Measurements from ENCODE around the gene ADAMTSL4.

DNA sequence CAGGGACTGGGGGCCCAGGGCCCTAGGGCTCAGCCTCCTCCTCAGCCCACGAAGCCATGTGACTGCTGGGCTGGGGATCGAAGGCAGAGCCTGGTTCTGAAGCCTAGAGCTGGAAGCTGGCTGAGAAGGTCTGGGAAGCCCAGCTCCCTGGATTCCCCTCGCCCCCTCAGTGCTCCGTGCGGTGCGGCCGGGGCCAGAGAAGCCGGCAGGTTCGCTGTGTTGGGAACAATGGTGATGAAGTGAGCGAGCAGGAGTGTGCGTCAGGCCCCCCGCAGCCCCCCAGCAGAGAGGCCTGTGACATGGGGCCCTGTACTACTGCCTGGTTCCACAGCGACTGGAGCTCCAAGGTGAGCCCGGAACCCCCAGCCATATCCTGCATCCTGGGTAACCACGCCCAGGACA is 9.1 kb downstream of the ADAMTSL4 start:
- TF ChIP-seq, protein P1, sequence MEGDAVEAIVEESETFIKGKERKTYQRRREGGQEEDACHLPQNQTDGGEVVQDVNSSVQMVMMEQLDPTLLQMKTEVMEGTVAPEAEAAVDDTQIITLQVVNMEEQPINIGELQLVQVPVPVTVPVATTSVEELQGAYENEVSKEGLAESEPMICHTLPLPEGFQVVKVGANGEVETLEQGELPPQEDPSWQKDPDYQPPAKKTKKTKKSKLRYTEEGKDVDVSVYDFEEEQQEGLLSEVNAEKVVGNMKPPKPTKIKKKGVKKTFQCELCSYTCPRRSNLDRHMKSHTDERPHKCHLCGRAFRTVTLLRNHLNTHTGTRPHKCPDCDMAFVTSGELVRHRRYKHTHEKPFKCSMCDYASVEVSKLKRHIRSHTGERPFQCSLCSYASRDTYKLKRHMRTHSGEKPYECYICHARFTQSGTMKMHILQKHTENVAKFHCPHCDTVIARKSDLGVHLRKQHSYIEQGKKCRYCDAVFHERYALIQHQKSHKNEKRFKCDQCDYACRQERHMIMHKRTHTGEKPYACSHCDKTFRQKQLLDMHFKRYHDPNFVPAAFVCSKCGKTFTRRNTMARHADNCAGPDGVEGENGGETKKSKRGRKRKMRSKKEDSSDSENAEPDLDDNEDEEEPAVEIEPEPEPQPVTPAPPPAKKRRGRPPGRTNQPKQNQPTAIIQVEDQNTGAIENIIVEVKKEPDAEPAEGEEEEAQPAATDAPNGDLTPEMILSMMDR (IDR thresholded peaks at IDR 0.05) = no peak
- no peak for TF ChIP-seq EZH2 (IDR thresholded peaks at IDR 0.05)

Data from neural progenitor cell (in vitro differentiated cells).